NCI-H446 treated with DMSO at 0.1 percent for 48 hours (cell line): ENCODE data around the gene CD47.
A peak's percentile ranks its signal among the peaks of the same experiment; 100 is the strongest.

Experiments used
- DNase-seq: peaks from one replicate; lab custom pipeline; 2025; lab: John Stamatoyannopoulos, UW

Gene CD47

DNA sequence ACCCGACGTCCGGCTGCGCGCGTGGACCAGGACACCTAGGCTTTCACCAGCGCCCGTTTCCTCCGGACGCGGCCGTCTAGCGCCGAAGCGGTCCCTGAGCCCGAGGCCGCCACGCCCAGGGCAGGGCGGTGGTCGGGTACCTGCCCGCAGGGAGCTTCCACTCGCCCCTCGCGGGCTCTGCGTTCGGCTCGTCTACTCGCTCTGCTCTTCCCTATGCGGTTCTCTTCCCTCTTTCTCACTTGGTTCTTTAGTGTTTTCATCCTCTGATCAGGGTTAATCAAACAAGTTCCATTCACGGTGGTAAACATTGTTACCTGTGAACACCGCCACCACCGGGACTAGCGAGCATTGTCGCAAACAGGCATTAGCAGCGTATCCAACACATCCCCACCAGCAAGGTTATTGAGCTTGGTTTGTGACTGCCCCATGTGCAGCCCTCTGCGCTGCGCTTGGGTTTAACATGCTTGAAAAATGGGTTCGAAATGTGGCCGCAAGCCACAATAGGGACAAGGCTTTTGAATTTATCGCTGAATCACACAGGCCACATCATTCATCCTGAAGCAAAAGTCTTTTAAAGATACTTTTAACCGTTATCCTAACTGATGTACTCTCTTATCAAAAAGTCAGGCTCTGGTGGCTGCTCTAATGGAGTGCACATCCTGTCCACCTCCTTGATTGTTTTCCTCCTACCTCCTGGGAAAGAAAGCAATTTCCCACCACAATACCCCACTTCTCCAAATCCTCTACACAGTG lies 843 bp upstream of the CD47 start:
- no peak for DNase-seq

DNA sequence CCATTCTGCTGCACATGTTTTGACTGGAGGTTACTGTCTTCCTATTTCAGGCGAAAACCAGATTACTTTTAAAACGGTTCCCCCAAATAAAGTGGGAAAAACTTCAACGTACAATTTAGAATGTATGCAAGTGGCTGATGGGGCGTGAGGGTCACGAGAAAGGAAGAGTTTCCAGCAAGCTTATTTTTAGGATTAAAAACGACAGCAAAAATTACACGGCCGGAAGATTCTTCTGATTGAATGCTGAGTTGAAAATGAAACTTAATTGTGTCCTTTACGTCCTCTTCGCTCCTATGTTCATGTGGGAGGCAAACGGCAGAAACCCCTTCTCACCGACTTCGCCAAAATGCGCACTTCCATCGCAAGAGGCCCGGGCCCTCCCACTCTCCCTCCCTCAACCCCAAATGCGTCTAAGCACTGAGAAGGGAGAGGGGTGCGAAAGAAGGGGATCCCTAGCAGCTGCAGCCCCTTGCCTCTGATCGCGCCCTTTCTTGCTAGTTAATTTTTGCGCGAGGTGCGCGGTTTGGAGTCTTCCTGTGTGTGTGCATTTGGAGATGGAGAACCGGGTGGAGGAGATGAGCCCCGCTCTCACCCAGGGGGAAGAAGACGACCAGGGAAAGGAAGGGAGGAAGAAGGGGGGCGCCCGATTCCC lies 656 bp downstream of the CD47 start:
- no peak for DNase-seq

DNA sequence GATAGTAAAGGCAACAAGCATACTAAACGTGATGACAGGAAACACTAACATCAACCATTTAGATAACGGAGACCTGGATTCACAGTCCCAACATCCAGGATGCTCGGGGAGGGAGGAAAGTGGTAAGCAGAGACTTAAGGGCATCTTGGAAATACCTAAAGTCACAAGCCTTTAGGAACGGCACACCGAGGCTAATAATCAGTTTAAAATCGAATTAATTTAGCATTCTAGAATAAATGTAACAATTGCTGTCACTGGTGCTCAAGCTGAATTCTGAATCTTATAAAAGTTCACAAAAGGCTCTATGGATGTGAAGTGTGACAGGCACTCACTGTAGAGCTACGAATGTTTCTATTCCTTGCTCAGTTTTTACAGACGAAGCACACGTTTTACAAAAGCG lies 1.3 kb downstream of the CD47 start:
- no peak for DNase-seq

DNA sequence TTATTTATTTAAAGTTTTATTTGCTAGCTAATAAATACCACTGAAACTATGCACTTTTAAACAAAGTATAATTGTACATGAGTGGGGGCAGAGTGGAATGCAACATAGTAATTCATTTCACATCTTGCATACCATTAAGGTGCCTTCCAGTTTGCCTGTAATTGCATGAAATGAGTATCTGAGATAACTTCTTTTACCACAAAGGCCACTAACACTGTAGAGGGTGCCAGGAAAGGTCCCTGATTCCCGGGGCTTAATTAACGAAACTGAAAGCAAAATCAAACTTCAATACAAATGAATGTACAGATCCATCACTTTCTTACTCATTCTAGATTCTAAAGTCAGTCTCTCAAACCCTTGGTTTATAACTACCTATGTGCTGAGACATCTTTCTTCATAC lies 2.1 kb downstream of the CD47 start:
- no peak for DNase-seq

DNA sequence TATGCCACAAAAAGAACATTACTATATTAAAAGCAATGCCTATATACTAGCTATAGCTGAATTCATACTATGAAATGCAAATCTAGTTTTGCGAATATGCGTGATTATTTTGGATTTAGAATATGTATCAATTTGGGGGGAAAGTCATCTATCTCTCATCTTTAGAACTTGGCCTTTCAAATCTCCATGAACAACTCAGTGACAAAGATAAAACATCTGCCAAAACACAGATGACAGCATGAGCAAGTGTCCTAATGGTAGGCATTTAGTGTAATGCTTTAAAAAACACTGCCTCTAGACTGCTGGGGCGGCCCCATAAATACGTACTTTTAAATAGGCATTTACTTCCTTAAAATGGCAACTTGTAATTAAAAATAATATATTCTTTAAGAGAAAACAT lies 2.7 kb downstream of the CD47 start:
- no peak for DNase-seq

DNA sequence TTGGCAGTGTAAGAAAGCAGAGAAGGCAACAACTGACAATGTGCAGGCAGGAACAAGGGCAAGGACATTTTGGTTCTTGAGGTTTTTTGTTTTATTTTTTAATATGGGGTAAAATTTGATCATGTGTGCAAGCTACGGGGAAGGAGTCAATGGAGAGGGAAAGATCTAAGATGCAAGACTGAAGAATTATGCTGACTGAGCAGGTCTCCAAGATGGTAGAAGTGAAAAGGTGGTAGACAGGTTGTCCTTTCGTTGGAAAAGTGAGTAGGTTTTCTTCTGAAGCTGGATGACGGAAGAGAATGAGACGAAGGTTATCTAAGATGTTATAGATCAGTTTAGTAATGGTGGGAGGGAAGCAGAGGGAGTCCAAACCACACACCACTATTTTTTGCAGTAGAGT lies 4.2 kb downstream of the CD47 start:
- no peak for DNase-seq

DNA sequence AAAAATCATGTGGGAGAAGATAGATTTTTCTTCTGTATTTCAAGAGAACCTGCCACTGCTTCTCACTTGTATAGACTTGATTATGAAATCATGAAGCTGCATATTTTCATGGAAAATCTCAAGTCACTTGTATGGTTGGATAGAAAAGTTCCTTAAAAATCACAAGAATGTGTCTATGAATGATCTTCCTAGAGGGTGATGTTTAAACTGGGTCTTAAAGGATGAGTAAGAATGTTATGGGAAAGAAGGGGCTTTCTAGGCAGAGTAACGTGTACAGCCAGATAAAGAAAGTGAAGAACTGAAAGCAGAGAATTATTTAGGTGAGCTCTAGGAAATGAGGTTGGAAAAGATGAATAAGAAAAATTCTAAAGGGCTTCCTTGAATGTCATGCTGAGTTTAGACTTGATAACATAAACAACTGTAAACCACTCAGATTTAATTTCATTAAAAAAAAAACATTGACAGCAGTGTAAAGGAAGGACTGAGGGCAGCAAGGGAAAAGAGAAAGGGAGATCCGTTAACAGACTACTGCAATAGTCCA lies 5.0 kb downstream of the CD47 start:
- no peak for DNase-seq

DNA sequence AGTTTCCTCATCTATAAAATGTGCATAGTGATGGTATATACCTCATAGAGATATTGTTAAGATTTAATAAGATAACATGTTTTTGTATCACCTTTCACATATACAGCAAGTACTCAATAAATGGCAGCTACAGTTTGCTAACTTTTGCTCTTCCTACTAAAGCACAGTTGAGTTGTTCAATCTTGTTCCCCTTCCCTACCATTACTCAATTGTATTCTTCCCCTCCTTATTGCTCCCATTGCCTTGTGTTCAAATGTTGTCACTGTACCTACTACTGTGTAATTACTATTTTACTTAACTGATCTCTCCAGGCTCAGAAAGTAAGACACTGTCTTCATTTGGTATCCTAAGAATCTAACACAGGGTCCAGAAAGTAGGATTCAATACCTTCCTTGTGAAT lies 5.5 kb downstream of the CD47 start:
- DNase-seq: no peak

DNA sequence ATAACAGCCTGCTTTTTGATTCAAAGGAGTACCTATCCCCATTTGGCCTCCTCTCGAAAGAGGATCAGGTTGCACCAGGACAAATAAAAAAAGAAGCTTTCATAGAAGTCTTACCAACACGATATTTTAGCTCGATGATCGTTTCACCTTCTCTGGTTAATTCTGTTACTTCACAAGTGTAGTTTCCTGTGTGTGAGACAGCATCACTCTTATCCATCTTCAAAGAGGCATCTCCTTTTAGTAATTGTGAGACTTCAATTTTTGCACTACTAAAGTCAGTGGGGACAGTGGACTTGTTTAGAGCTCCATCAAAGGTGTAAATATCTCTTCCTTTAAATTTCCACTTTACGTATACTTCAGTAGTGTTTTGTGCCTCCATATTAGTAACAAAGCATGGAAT lies 11.0 kb downstream of the CD47 start:
- no peak for DNase-seq

DNA sequence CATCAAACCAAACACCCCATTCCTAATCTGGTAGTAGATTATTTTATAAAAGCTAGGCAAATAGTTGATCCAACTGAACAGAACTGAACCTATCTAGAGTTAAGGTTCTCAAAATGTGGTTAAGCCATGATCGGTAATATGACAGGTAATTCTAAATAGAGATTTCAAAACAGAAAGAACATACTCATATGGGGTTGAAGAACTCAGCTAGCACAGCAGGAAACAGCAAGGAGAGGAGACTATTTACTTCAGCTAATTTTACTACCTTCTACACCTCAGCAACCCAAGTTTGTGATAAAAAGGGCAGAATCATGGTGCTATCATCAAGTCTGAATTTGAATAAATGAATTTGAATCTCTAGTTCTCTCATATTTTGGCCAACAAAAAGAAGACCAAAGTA lies 11.8 kb downstream of the CD47 start:
- DNase-seq: no peak

DNA sequence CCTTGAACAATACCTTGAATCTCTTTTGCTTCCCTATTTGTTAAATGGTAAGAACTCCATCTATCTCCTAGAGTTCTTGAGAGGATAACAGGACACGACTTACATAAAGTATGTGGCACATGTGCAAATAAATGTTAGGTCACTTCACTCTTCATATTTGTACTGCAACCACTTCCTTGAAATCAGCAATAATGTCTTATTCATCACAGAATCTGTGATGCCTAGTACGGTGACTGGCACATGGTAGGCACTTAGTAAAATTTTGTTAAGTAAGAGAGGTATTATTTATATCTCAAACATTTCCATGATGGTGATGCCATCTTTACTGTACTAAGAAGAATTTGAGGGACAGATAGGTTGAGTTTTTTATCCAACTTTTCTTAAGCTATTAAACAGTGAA lies 14.3 kb downstream of the CD47 start:
- DNase-seq: no peak

DNA sequence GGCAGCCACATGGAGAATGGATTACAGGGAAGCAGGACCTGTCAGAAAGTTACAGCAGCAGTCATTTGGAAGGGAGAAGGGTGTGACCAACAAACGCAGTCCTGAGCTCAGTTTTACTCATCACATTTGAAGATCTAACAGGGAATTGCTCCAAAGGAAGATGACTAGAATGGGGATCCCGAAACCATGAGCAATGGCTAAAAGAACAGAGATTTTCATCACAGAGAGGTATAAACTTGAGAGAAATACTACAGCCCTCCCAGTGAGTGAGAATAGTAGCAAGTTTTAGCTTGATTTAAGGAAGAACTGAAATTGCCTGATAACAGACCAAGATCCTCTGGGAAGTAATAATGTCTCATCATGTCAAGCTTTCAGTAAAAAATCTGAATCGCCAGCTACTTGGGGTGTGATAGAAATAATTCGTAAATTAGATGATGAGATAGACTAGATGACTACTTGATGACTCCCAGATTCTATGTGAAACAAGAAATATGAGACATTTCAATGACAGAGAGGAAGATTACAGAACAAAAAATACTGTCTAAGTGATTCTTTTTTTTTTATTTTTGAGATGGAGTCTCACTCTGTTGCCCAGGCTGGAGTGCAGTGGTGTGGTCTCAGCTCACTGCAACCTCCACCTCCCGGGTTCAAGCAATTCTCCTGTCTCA lies 16.9 kb downstream of the CD47 start:
- no peak for DNase-seq

DNA sequence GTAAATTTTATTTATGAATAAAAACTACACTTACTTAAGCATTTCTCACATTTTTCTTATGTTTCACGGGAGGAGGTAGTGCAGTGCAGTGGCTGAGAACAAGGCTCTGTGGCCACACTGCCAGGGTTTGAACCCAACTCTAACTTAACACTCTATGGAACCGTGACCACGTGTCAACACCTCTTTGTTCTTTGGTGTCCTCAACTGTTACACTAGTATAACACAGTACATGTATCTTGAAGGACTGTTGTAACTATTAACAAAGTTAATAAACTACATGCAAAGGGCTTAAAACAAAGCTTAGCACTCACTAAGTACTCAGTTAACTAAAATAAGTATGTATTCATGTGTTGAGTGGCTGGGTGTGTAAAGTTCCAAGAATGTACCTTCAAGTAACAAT lies 19.5 kb downstream of the CD47 start:
- DNase-seq: no peak

DNA sequence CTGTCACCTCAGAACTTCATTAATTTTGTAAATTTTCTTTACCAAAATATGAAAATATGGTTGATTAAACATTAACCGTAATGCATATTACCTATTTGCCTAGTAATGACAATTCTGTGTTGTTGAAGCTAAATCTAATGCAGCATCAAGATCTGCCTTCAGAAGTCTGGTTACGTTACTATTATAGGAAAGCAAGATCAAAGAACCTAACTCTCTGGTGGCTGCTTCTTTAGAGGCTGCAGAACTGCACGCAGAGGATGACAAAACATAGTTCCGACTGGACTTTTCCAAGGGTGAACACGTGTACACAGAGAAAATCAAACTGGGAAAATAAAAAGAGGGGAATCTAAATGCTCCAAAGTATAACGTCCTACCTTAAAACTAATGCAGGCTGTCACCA lies 20.5 kb downstream of the CD47 start:
- no peak for DNase-seq

DNA sequence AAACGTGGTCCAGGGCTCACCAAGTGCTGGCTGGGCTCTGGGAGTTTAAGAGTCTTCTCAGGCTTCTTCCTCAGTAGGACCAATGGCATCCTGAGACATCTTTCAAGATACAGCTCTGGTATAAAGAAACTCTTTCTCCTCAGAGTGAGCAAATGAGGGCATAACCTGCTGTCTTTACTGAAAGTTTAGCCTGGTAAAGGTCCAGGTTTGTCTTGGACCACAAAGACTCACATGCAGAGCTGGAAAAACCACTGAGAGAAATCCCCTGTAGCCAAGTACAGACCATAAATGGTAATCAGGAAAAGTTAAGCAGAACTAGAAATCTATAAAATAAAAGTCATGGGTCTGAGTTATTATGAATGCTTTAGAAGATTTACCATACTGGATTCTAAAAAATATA lies 23.1 kb downstream of the CD47 start:
- no peak for DNase-seq

DNA sequence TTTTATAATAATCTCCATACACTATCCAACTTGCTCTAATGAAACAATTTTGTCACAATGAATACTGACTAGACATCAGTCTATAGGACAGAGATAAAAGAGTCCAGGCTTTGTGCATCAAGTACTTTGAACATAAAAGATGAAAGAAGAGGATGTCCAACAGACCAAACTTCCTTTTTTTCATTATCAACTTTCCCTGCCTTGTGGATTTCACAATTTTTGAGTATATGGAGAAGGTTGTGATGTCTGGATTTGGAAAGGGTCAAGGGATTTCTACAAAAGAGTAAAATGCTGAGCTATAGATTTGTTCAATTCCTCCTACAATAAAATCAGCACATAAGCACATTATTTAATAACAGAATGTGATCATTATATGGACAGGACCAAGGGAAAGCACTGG lies 25.7 kb downstream of the CD47 start:
- no peak for DNase-seq

DNA sequence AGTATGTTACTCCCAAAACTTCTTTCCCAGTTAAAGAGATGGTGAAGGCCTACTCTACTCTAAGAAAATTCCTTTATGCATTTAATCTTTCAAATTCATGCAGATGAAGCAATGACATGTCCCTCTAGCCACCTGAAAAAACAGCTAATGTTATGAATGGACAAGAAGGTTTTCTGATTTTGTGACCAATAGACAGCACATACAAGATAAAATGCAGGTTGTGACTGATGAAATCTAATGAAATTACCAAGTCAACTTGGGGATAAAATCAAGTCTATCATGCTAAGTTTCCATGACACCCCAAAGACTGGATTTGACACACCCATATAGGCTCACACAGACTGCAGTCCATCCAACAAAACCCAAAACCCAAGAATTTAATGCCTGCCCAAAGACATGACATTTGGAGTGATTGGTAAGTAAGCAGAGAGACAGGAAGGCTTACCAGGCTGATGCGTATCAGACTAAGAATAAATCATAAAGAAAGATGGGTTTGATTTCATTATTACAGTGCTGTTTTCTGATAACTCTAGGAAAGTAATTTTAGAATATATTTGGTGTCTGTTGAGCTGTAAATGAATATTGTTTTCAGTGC lies 26.4 kb downstream of the CD47 start:
- no peak for DNase-seq

DNA sequence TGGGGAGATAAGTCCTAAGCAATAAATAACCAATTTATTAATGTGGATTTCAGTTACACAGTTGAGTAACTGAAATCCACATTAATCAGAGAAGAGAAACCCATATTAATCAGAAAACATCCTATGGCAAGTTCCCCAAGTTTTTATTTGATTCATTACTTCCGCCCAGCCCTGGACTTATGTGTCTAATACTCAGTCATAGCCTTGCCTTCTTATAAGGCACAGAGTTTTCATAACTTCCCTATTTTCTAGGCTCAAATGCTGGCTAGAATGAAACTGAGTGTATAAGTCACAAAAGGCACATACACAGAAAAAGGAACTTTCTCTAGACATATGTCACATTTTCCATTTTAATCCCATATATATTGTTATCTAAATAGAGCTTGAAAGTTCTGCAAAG lies 28.8 kb downstream of the CD47 start:
- no peak for DNase-seq

DNA sequence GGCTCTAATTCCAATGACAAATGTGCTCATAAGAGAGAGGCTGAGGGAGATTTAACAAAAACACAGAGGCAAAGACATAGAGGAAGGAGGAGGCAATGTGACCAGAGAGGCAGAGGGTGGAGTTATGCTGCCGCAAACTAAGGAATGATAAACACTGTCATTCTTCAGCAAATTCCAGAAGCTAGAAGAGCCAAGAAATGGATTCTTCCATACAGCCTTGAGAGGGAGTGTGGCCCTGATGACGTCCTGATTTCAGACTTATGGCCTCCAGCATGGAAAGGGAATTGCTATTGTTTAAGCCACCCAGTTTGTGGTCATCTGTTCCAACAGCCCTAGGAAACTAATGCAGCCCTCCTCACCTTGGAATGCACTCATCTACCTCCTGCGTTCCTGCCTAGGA lies 30.5 kb downstream of the CD47 start:
- DNase-seq: no peak

DNA sequence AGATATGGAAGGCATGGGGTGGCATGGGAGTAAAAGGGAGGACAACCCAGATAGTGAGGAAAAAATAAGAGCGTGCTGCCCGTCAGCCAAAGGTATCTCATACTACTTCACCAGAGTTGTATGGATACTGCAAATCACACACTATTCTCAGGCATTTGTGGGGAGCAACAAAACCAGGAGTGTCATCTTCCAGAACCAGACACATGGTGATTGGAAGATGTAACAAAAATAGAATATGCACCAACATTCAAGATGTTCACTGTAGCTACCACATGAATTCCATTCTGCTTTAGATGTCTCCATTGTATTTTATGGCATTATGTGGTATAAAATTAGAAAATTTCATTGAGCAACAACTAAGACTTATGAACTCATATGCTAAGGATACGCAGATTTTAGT lies 34.9 kb downstream of the CD47 start:
- DNase-seq: no peak

DNA sequence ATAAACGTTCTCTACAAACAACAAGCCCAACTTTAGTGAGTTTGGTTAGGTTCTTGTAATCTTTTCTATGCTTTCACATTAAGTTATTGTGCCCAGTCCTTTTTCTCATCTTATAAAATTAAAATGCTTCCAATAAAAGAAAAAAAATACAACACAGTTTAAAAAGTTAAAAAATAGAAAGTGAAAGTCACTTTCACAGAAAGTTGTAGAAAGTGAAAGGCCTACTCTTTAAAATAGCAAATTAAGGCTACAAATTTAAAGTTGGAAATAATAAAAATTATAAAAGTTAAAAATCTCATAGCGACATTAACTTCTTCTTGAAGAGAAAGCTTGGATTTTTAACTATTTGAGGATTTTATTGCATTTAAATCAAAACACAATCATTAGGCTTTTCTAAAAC lies 35.9 kb downstream of the CD47 start:
- DNase-seq: no peak

DNA sequence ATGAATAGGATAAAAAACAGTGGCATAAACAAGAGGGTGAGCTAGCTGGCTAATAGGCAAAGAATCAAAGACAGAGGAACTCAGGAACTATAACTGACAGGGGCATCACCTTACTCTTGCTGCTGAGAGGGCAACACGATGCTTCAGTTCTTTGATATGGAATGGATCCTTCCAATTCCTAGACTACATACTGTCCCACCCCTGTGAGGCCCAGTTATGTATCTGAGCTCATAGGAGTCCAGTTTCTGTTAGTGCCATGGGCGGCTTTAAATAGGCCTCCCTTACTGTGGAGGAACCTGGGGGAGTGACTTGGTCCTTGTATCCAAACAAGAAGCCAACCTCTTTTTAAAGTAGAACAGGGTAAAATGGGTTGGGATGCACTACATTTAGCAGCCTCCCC lies 37.3 kb downstream of the CD47 start:
- no peak for DNase-seq

DNA sequence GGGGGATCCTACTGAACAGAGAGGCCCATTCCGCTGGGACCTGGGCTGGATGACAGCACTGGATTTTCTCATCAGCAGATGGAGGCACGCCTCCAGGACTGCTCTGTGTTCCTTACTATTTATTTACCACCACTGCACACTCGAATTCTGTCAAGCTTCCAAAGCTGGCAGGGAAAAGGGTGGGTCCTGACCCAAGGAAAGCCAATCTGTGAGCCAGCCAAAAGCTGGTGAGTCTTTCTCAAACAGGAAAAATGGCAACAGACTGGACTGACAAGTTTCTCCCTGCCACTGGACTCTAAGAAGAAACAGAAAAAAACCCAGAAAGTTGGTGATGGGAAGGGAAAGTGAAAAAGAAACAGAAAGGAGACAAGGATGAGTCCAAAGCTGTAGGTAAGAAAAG lies 37.8 kb downstream of the CD47 start:
- DNase-seq: peak; percentile 44
